Tongue (tissue), 2 donors: Measurements from ENCODE around the gene ARPC1B. TPM values are rescaled to one million over a fixed set of nuclear protein-coding genes. Genes with fewer than 3 reads are reported as not detected.

ENCODE experiments used
- DNase-seq: peaks from one replicate; pipeline ENCODE4 v3.0.0-alpha.2; 2015
- total RNA-seq: library from RNA; depleted of rRNA; stranded (reverse); fragments of >200 nt; gene quantifications from one replicate; pipeline ENCODE4 v1.2.3, GENCODE V29; 2014

Gene ARPC1B
- total RNA-seq, 1 donor from 2014 or later: 52.4 TPM

- no peak for DNase-seq
Observed at GRCh38 chr7:99409806-99410205, 35.3 kb downstream of the ARPC1B start.

GRCh38 chr7:99410635-99411034 lies 36.1 kb downstream of the ARPC1B start:
- no peak for DNase-seq

GRCh38 chr7:99415513-99416127 lies 41.1 kb downstream of the ARPC1B start:
- DNase-seq: peak; percentile 57

GRCh38 chr7:99418260-99418659 lies 43.7 kb downstream of the ARPC1B start:
- DNase-seq: no peak

- DNase-seq: no peak
Observed at GRCh38 chr7:99419323-99420021, 44.9 kb downstream of the ARPC1B start.

GRCh38 chr7:99420213-99420612 lies 45.7 kb downstream of the ARPC1B start:
- no peak for DNase-seq

- no peak for DNase-seq
Observed at GRCh38 chr7:99420986-99421385, 46.5 kb downstream of the ARPC1B start.

- DNase-seq: no peak
Observed at GRCh38 chr7:99422186-99422585, 47.7 kb downstream of the ARPC1B start.

GRCh38 chr7:99422625-99423024 lies 48.1 kb downstream of the ARPC1B start:
- no peak for DNase-seq

GRCh38 chr7:99424932-99425730 lies 50.6 kb downstream of the ARPC1B start:
- DNase-seq: no peak

GRCh38 chr7:99428972-99429566 lies 54.5 kb downstream of the ARPC1B start:
- no peak for DNase-seq

GRCh38 chr7:99429756-99430155 lies 55.2 kb downstream of the ARPC1B start:
- DNase-seq: no peak

- DNase-seq: peak; percentile 43
Observed at GRCh38 chr7:99431756-99432540, 57.4 kb downstream of the ARPC1B start.

GRCh38 chr7:99433158-99433557 lies 58.6 kb downstream of the ARPC1B start:
- no peak for DNase-seq

GRCh38 chr7:99437946-99438572 lies 63.5 kb downstream of the ARPC1B start:
- no peak for DNase-seq

- DNase-seq: peak; percentile 98
Observed at GRCh38 chr7:99438573-99439480, 64.3 kb downstream of the ARPC1B start, which contains the start of the genes CPSF4 and PTCD1. Gene CPSF4, plus strand, starts transcription at chr7:99438943. Its CDS starts 140 bp downstream, at chr7:99439083. Gene PTCD1, minus strand, starts transcription at chr7:99438798. Its CDS starts 3,556 bp downstream, at chr7:99435242.

GRCh38 chr7:99440195-99440594 lies 65.7 kb downstream of the ARPC1B start:
- no peak for DNase-seq
